ENCODE data around the gene GABRA4. TPM values are rescaled to one million over a fixed set of nuclear protein-coding genes. Genes with fewer than 3 reads are reported as not detected.
A peak's percentile ranks its signal among the peaks of the same experiment; 100 is the strongest.

The GABRA4 gene
- total RNA-seq, 1 donor from 2014 or later, result 3.8 TPM

GRCh38 chr4:46946919-46947536 lies 46.4 kb downstream of the GABRA4 start:
- ATAC-seq, result no peak
- intact Hi-C loops (cut with DNase I), result loop anchor here (5.0 kb wide), 1 partner anchor 45 kb away; the partner anchor contains the start of gene GABRA4

GRCh38 chr4:46945062-46945461 lies 48.3 kb downstream of the GABRA4 start:
- no peak for DNase-seq (ENCODE audit: missing footprints)
- peak; percentile 50 for ATAC-seq
- intact Hi-C loops (cut with DNase I), result loop anchor here (5.0 kb wide), 1 partner anchor 47 kb away; the partner anchor contains the start of gene GABRA4

More at GRCh38 chr4:46946919-46947536, 46.4 kb downstream of the GABRA4 start:
- DNase-seq (ENCODE audit: missing footprints), result no peak

- intact Hi-C loops (cut with DNase I), result no loop called here
- no peak for DNase-seq (ENCODE audit: missing footprints)
- no peak for ATAC-seq
Observed at GRCh38 chr4:46944345-46944744, 49.0 kb downstream of the GABRA4 start.

- DNase-seq (ENCODE audit: missing footprints) (no peak), ATAC-seq (no peak)
- intact Hi-C loops (cut with DNase I), result no loop called here
Observed at GRCh38 chr4:46937493-46937892, 55.9 kb downstream of the GABRA4 start.

- DNase-seq (ENCODE audit: missing footprints) (no peak), ATAC-seq (no peak)
- intact Hi-C loops (cut with DNase I), result no loop called here
Observed at GRCh38 chr4:46934726-46935125, 58.7 kb downstream of the GABRA4 start.

- intact Hi-C loops (cut with DNase I), result no loop called here
- no peak for ATAC-seq
Observed at GRCh38 chr4:46933686-46934085, 59.7 kb downstream of the GABRA4 start.

GRCh38 chr4:46931981-46932380 lies 61.4 kb downstream of the GABRA4 start:
- peak; percentile 69 for ATAC-seq
- intact Hi-C loops (cut with DNase I), result loop anchor here (1.0 to 2.0 kb wide), 2 partner anchors 71 to 100 kb away; no protein-coding TSS in a partner anchor

More at GRCh38 chr4:46933686-46934085, 59.7 kb downstream of the GABRA4 start:
- DNase-seq (ENCODE audit: missing footprints), result no peak

GRCh38 chr4:46930891-46931290 lies 62.5 kb downstream of the GABRA4 start:
- intact Hi-C loops (cut with DNase I), result loop anchor here (1.0 to 2.0 kb wide), 2 partner anchors 72 to 101 kb away; no protein-coding TSS in a partner anchor
- ATAC-seq (no peak), DNase-seq (ENCODE audit: missing footprints) (no peak)

More at GRCh38 chr4:46931981-46932380, 61.4 kb downstream of the GABRA4 start:
- DNase-seq (ENCODE audit: missing footprints), result no peak

- DNase-seq (ENCODE audit: missing footprints) (no peak), ATAC-seq (peak; percentile 26)
- intact Hi-C loops (cut with DNase I), result no loop called here
Observed at GRCh38 chr4:46927201-46927600, 66.2 kb downstream of the GABRA4 start.

- intact Hi-C loops (cut with DNase I), result no loop called here
- ATAC-seq, result no peak
- DNase-seq (ENCODE audit: missing footprints), result no peak
Observed at GRCh38 chr4:46924789-46925529, 68.4 kb downstream of the GABRA4 start.

- no peak for DNase-seq (ENCODE audit: missing footprints)
- no peak for ATAC-seq
- intact Hi-C loops (cut with DNase I), result no loop called here
Observed at GRCh38 chr4:46922205-46922604, 71.2 kb downstream of the GABRA4 start.

- DNase-seq (ENCODE audit: missing footprints) (no peak), ATAC-seq (no peak)
- intact Hi-C loops (cut with DNase I), result no loop called here
Observed at GRCh38 chr4:46909078-46909477, 84.3 kb downstream of the GABRA4 start, which contains the start of gene COX7B2. COX7B2 (minus strand) TSS chr4:46909245; CDS start chr4:46735192, 174,053 bp downstream.

- intact Hi-C loops (cut with DNase I), result no loop called here
- no peak for DNase-seq (ENCODE audit: missing footprints)
- no peak for ATAC-seq
Observed at GRCh38 chr4:46908148-46908547, 85.2 kb downstream of the GABRA4 start.

- no peak for DNase-seq (ENCODE audit: missing footprints)
- no peak for ATAC-seq
- intact Hi-C loops (cut with DNase I), result no loop called here
Observed at GRCh38 chr4:46900082-46900481, 93.3 kb downstream of the GABRA4 start.

GRCh38 chr4:46894826-46895225 lies 98.6 kb downstream of the GABRA4 start:
- DNase-seq (ENCODE audit: missing footprints) (no peak), ATAC-seq (no peak)
- intact Hi-C loops (cut with DNase I), result no loop called here

GRCh38 chr4:46890056-46890455 lies 103.3 kb downstream of the GABRA4 start:
- ATAC-seq (no peak), DNase-seq (ENCODE audit: missing footprints) (no peak)
- intact Hi-C loops (cut with DNase I), result no loop called here

- DNase-seq (ENCODE audit: missing footprints), result no peak
- ATAC-seq, result no peak
- intact Hi-C loops (cut with DNase I), result no loop called here
Observed at GRCh38 chr4:46889410-46889809, 104.0 kb downstream of the GABRA4 start.

GRCh38 chr4:46886711-46887110 lies 106.7 kb downstream of the GABRA4 start:
- ATAC-seq (no peak), DNase-seq (ENCODE audit: missing footprints) (no peak)
- intact Hi-C loops (cut with DNase I), result no loop called here

GRCh38 chr4:46878641-46879040 lies 114.7 kb downstream of the GABRA4 start:
- intact Hi-C loops (cut with DNase I), result no loop called here
- DNase-seq (ENCODE audit: missing footprints) (no peak), ATAC-seq (no peak)

- intact Hi-C loops (cut with DNase I), result no loop called here
- no peak for ATAC-seq
- DNase-seq (ENCODE audit: missing footprints), result no peak
Observed at GRCh38 chr4:46874811-46875210, 118.6 kb downstream of the GABRA4 start.

Measured in Right ventricle myocardium inferior (tissue), 1 donor.